ENCODE data around the gene ENSA.
A peak's percentile ranks its signal among the peaks of the same experiment; 100 is the strongest.
"Not testable (repeated sequence)": the region's sequence is repeated elsewhere in the genome, so short reads cannot be mapped to it uniquely, and the experiment has no call there.

The ENSA gene

DNA sequence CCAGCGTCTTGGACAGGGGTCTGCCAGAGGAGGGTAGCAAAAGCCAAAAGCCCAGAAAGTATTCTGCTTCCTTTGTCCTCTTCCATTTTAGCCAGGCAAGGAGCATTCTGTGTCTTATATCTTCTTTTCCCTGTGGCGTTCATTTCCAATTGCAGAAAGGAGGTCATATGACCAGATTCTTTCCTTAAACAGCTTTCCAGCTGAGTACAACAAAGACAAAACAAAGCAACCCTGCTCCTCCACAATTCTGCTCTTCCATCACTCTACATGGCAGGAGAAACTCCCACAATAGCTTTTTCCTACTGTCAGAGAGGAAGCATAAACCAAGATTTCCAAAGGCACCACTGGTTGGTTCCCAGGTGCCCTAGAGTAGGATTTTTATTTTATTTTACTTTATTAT, 19.7 kb downstream of the ENSA start:
- no peak for TF ChIP-seq ZNF274 (IDR thresholded peaks at IDR 0.05; ENCODE audit: low read depth, low read length)
- no peak overlapping the region for H3K4me3 ChIP-seq (ENCODE audit: low read length)

DNA sequence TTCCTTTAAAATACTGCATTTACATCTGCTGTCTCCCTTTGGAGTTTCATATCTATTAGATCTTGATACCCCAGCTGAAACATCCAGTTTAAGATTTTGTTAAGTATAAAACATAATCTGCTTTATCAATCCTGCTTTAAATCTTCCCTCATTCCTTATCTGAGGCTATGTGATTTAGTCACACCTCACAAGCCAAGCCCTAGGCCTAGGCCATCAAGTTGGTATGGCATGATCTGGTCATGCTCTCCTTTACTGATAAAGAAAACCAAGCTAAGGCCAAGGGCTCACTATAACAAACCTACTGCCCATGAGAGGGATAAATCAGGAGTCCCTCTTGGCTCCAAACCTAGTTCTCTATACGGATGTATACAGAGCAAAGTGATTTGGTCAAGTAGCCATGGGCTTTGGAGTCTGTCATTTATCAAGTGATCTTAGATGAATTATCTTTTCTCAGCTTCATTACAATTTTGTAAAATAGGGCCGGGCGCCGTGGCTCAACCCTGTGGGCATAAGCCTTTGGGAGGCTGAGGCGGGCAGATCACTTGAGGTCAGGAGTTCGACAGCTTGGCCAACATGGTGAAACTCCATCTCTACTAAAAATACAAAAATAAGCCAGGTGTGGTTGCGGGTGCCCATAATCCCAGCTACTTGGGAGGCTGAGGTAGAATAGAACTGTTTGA, 22.8 kb downstream of the ENSA start:
- no peak for TF ChIP-seq ZNF274 (IDR thresholded peaks at IDR 0.05; ENCODE audit: low read depth, low read length)
- no peak overlapping the region for H3K4me3 ChIP-seq (ENCODE audit: low read length)

- H3K4me3 ChIP-seq (ENCODE audit: low read length): not testable (repeated sequence)
Observed at GRCh38 chr1:150605451-150605731, 24.0 kb downstream of the ENSA start.

DNA sequence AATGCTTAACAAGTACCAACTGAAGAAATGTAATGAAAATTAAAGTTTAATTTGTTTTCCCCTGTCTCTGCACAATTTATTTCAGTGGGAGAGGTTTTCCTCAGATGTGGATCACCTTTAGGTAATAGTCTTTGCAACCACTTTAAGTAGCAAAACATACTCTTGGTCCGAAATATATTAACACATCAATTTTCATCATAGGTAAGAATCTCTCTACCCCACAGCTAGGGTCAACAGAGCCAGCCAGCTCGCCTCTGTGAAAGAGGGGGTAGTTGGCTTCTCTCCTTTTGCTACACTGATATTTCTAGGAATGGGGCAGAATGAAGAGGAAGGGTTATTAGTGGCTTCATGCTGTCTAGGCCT, 25.2 kb downstream of the ENSA start:
- no peak overlapping the region for H3K4me3 ChIP-seq (ENCODE audit: low read length)
- no peak for TF ChIP-seq ZNF274 (IDR thresholded peaks at IDR 0.05; ENCODE audit: low read depth, low read length)

- no peak for TF ChIP-seq ZNF274 (IDR thresholded peaks at IDR 0.05; ENCODE audit: low read depth, low read length)
- H3K4me3 ChIP-seq (ENCODE audit: low read length): no peak overlapping the region
Observed at GRCh38 chr1:150603711-150604110, 25.7 kb downstream of the ENSA start.

DNA sequence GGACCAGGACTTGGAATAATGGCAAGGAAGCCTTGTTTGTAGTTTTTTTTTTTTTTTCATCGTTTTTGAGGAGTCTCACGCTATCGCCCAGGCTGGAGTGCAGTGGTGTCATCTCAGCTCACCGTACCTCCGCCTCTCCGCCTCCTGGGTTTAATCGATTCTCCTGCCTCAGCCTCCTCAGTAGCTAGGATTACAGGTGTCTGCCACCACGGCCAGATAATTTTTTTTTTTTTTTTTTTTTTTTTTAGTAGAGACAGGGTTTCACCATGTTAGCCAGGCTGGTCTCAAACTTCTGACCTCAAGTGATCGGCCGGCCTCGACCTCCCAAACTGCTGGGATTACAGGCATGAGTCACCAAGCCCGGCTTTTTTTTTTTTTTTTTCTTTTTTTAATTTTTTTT, 27.0 kb downstream of the ENSA start:
- not testable (repeated sequence) for H3K4me3 ChIP-seq (ENCODE audit: low read length)

DNA sequence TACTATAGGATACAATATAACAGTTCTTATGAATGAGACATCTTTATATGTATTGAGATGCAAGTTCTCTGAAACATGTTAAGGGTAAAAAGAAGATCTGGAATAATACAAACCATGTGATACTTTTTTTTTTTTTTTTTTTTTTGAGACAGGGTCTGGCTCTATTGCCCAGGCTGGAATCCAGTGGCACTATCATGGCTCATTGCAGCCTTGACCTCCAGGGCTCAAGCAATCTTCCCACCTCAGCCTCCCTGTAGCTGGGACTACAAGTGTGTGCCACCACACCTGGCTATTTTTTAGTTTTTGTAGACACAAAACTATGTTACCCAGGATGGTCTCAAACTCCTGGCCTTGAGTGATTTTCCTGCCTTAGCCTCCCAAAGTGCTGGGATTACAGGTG, 27.9 kb downstream of the ENSA start:
- no peak for TF ChIP-seq ZNF274 (IDR thresholded peaks at IDR 0.05; ENCODE audit: low read depth, low read length)
- no peak overlapping the region for H3K4me3 ChIP-seq (ENCODE audit: low read length)

- not testable (repeated sequence) for H3K4me3 ChIP-seq (ENCODE audit: low read length)
Observed at GRCh38 chr1:150598346-150598745, 31.1 kb downstream of the ENSA start.

GRCh38 chr1:150596976-150597375, 32.4 kb downstream of the ENSA start:
- no peak overlapping the region for H3K4me3 ChIP-seq (ENCODE audit: low read length)
- no peak for TF ChIP-seq ZNF274 (IDR thresholded peaks at IDR 0.05; ENCODE audit: low read depth, low read length)

DNA sequence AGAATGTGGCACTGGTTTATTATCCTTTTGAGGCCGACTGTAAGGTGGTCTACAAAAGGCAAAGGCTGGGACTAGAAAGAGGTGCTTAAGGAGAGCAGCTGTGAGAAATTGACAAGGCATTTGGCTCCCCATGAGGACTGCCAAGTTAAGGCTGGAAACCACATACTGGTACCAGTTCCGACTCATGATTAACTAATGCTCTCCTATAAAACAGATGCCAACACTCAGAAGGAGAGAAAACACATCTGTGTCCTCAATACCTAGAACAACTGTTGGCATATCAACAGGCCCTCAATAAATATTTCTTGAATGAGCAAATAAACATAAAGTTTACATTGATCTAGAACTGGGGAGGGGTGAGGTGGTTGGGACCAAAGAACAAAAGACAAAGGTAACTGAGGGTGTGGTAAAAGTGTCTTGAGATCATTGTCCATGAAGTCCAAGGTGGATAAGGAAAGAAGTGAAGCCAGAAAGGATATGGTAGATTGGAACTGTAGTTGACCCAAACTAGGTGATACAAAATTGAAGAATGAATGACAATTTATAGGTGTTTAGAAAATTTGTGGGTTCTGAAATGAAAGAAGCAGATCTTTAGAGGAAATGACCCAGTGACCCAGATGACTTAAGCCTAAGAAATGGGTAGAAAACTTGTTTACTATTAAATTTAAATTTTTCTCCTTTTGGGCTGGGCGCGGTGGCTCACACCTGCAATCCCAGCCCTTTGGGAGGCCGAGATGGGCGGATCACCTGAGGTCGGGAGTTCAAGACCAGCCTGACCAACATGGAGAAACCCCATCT, 33.1 kb downstream of the ENSA start:
- no peak overlapping the region for H3K4me3 ChIP-seq (ENCODE audit: low read length)
- no peak for TF ChIP-seq ZNF274 (IDR thresholded peaks at IDR 0.05; ENCODE audit: low read depth, low read length)

GRCh38 chr1:150582371-150582770, 47.0 kb downstream of the ENSA start:
- H3K4me3 ChIP-seq (ENCODE audit: low read length): no peak overlapping the region
- no peak for TF ChIP-seq ZNF274 (IDR thresholded peaks at IDR 0.05; ENCODE audit: low read depth, low read length)

DNA sequence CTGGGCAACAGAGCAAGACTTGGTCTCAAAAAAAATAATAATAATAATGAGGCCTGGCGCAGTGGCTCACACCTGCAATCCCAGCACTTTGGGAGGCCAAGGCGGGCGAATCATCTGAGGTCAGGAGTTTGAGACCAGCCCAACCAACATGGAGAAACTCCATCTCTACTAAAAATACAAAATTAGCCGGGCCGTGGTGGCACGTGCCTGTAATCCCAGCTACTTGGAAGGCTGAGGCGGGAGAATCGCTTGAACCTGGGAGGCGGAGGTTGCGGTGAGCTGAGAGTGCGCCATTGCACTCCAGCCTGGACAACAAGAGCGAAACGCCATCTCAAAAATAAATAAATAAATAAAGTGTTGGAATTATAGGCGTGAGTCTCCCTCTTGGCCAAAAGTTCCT, 47.5 kb downstream of the ENSA start:
- H3K4me3 ChIP-seq (ENCODE audit: low read length): not testable (repeated sequence)

GRCh38 chr1:150581437-150581836, 48.0 kb downstream of the ENSA start:
- H3K4me3 ChIP-seq (ENCODE audit: low read length): not testable (repeated sequence)

DNA sequence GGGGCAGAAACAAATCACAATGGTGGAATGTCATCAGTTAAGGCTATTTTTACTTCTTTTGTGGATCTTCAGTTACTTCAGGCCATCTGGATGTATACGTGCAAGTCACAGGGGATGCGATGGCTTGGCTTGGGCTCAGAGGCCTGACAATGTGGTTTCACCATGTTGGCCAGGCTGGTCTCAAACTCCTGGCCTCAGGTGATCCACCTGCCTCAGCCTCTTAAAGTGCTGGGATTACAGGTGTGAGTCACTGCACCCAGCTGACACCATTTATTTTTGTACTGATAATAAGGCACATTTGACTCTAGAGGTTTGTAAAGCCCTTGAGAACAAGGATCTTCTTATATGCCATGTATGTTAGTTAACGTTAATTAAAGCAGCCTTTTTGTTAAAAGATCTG, 48.4 kb downstream of the ENSA start:
- not testable (repeated sequence) for H3K4me3 ChIP-seq (ENCODE audit: low read length)

GRCh38 chr1:150579945-150580642, 49.3 kb downstream of the ENSA start:
- TF ChIP-seq ZNF274 (IDR thresholded peaks at IDR 0.05; ENCODE audit: low read depth, low read length): no peak
- H3K4me3 ChIP-seq (ENCODE audit: low read length): peak overlapping the region; percentile 68

Data from GM08714 (cell line).